ENCODE results near the gene FAM120A. TPM values are rescaled to one million over a fixed set of nuclear protein-coding genes. Genes with fewer than 3 reads are reported as not detected.

The FAM120A gene
- total and polyA plus RNA-seq, 2 donors, result 40.3 to 56.4 TPM

DNA sequence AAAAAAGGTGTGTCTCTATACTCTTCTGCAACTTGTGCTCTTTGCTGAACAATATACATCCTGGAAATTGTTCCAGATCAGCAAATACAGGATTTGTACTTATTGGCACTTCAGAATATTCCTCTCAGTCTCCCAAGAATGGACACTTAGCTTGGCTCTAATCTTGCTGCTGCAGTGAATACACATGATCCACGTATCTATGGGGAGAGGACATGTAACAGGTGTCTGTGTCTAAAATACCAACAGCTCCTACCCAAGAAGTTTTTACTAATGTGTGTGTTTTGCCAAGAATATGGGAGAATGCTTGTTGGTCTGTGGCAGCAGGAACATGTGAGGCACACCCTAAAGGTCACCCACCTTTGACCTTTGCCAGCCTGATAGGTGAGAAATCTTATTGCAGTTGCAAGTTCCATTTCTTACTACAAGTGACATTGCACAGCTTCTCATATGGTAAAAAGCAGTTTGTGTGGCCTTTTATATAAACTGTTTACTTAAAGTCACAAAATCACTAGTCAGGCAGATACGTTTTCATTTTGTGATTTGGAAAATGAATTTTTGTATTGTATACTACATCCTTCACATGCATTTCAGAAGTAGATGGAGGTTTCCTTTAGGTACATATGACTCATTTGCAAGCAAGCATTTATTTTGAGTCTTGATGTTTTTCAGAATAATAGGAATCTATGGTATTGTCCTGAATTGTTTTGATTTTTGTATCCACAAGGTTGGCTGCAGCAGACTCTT lies 160.7 kb downstream of the FAM120A start:
- DNase-seq (ENCODE audit: low read depth in 6 of 9, low spot score in 9 of 9), result no peak
- Histone ChIP-seq H3K27me3 (ENCODE audit: control insufficient read depth in 2 of 2, insufficient read depth in 1 of 2, low read length in 1 of 2) (no peaks in the 10 kb centered on the region), H3K27ac (ENCODE audit: low read depth in 1 of 2, low read length in 1 of 2) (no peak overlapping the region), H3K4me1 (ENCODE audit: control insufficient read depth in 2 of 2, insufficient read depth in 2 of 2, low read length in 2 of 2) (peaks cover 0 to 6% of the 10 kb centered on the region in 2 donors), H3K4me3 (ENCODE audit: low read length in 2 of 2) (no peak overlapping the region), H3K36me3 (ENCODE audit: control insufficient read depth in 2 of 2, insufficient read depth in 2 of 2, low read length in 1 of 2) (peaks cover 0 to 3% of the 10 kb centered on the region in 2 donors), H3K9me3 (ENCODE audit: control insufficient read depth in 2 of 2, insufficient read depth in 1 of 2, low read length in 1 of 2) (peaks cover 0 to 7% of the 10 kb centered on the region in 2 donors)
- WGBS, result 94% methylated on average over 2 of the region's 2 CpGs

DNA sequence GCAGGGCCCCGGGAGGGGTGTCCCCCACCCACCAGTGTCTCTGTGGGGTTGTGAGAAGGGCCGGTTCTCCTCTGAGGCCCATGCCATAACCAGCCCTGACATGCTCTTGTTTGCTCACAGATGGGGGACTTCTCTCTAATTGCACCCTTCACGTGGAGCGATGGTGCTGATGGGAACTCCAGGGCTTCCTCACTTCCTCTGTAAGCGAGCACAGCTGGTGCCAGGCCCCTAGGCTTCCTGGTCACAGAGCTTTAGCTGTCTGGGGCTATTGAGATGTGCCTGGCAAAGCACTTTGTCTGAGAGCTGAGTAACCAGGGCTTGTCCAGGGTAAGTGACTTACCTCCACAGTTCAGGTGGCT lies 161.3 kb downstream of the FAM120A start:
- peaks cover 0 to 3% of the 10 kb centered on the region in 2 donors for H3K36me3 ChIP-seq (ENCODE audit: control insufficient read depth in 2 of 2, insufficient read depth in 2 of 2, low read length in 1 of 2)
- peak overlapping the region in 1 of 2 donors; percentile 18 for H3K27ac ChIP-seq (ENCODE audit: low read depth in 1 of 2, low read length in 1 of 2)
- WGBS, result 47% methylated on average over 5 of the region's 5 CpGs
- no peaks in the 10 kb centered on the region for H3K27me3 ChIP-seq (ENCODE audit: control insufficient read depth in 2 of 2, insufficient read depth in 1 of 2, low read length in 1 of 2)
- H3K9me3 ChIP-seq (ENCODE audit: control insufficient read depth in 2 of 2, insufficient read depth in 1 of 2, low read length in 1 of 2), result peaks cover 0 to 7% of the 10 kb centered on the region in 2 donors
- H3K4me1 ChIP-seq (ENCODE audit: control insufficient read depth in 2 of 2, insufficient read depth in 2 of 2, low read length in 2 of 2), result peaks cover 0 to 6% of the 10 kb centered on the region in 2 donors
- peak in 3 of 9 donors; percentile 14 to 59 (median 41) for DNase-seq (ENCODE audit: low read depth in 6 of 9, low spot score in 9 of 9)
- H3K4me3 ChIP-seq (ENCODE audit: low read length in 2 of 2), result no peak overlapping the region

- Histone ChIP-seq H3K9me3 (ENCODE audit: control insufficient read depth in 2 of 2, insufficient read depth in 1 of 2, low read length in 1 of 2) (peaks cover 0 to 4% of the 10 kb centered on the region in 2 donors), H3K4me1 (ENCODE audit: control insufficient read depth in 2 of 2, insufficient read depth in 2 of 2, low read length in 2 of 2) (peaks cover 0 to 6% of the 10 kb centered on the region in 2 donors), H3K4me3 (ENCODE audit: low read length in 2 of 2) (no peak overlapping the region), H3K27ac (ENCODE audit: low read depth in 1 of 2, low read length in 1 of 2) (peak overlapping the region in 1 of 2 donors; percentile 18), H3K27me3 (ENCODE audit: control insufficient read depth in 2 of 2, insufficient read depth in 1 of 2, low read length in 1 of 2) (no peaks in the 10 kb centered on the region), H3K36me3 (ENCODE audit: control insufficient read depth in 2 of 2, insufficient read depth in 2 of 2, low read length in 1 of 2) (peaks cover 2 to 3% of the 10 kb centered on the region in 2 donors)
- no peak for DNase-seq (ENCODE audit: low read depth in 6 of 9, low spot score in 9 of 9)
- 93% methylated on average over 5 of the region's 5 CpGs for WGBS
Observed at GRCh38 chr9:93613174-93613573, 161.7 kb downstream of the FAM120A start.

- peaks cover 0 to 6% of the 10 kb centered on the region in 2 donors for H3K4me1 ChIP-seq (ENCODE audit: control insufficient read depth in 2 of 2, insufficient read depth in 2 of 2, low read length in 2 of 2)
- WGBS, result 65% methylated on average over 3 of the region's 3 CpGs
- no peaks in the 10 kb centered on the region for H3K27me3 ChIP-seq (ENCODE audit: control insufficient read depth in 2 of 2, insufficient read depth in 1 of 2, low read length in 1 of 2)
- peaks cover 3% of the 10 kb centered on the region in 2 donors for H3K36me3 ChIP-seq (ENCODE audit: control insufficient read depth in 2 of 2, insufficient read depth in 2 of 2, low read length in 1 of 2)
- no peak overlapping the region for H3K4me3 ChIP-seq (ENCODE audit: low read length in 2 of 2)
- no peak overlapping the region for H3K27ac ChIP-seq (ENCODE audit: low read depth in 1 of 2, low read length in 1 of 2)
- H3K9me3 ChIP-seq (ENCODE audit: control insufficient read depth in 2 of 2, insufficient read depth in 1 of 2, low read length in 1 of 2), result peaks cover 0 to 4% of the 10 kb centered on the region in 2 donors
- DNase-seq (ENCODE audit: low read depth in 6 of 9, low spot score in 9 of 9), result no peak
Observed at GRCh38 chr9:93613791-93614190, 162.3 kb downstream of the FAM120A start.

DNA sequence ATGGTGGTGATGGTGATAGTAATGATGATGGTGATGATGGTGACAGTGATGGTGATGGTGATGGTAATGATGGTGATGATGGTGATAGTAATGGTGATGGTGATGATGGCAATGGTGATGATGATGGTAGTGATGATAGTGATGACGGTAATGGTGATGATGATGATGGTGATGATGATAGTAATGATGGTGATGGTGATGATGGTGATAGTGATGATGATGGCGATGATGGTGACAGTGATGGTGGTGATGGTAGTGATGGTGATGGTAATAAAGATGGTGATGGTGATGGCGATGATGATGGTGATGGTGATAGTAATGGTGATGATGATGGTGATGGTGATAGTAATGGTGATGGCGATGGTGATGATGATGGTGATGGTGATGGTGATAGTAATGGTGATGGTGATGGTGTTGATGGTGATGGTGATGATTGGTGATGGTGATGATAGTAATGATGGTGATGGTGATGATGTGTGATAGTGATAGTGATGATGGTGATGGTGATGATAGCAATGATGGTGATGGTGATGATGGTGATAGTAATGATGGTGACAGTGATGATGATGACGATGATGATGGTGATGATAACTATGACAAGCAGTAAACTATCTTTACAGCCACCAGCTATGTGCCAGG lies 163.5 kb downstream of the FAM120A start:
- peaks cover 0 to 6% of the 10 kb centered on the region in 2 donors for H3K4me1 ChIP-seq (ENCODE audit: control insufficient read depth in 2 of 2, insufficient read depth in 2 of 2, low read length in 2 of 2)
- H3K27ac ChIP-seq (ENCODE audit: low read depth in 1 of 2, low read length in 1 of 2), result no peak overlapping the region
- H3K4me3 ChIP-seq (ENCODE audit: low read length in 2 of 2), result no peak overlapping the region
- no peaks in the 10 kb centered on the region for H3K27me3 ChIP-seq (ENCODE audit: control insufficient read depth in 2 of 2, insufficient read depth in 1 of 2, low read length in 1 of 2)
- H3K9me3 ChIP-seq (ENCODE audit: control insufficient read depth in 2 of 2, insufficient read depth in 1 of 2, low read length in 1 of 2), result no peaks in the 10 kb centered on the region
- DNase-seq (ENCODE audit: low read depth in 6 of 9, low spot score in 9 of 9), result no peak
- peaks cover 3% of the 10 kb centered on the region in 2 donors for H3K36me3 ChIP-seq (ENCODE audit: control insufficient read depth in 2 of 2, insufficient read depth in 2 of 2, low read length in 1 of 2)
- 83% methylated on average over 5 of the region's 5 CpGs for WGBS

Other genes starting within 250 kb of the FAM120A start
- 39.0 TPM for gene FAM120AOS, start 1.9 kb downstream of the FAM120A start, total RNA-seq
- 48.3 TPM for gene FAM120AOS, start 1.9 kb downstream of the FAM120A start, polyA plus RNA-seq
- 13.6 TPM for gene PHF2, start 124.9 kb downstream of the FAM120A start, total RNA-seq
- gene PHF2, start 124.9 kb downstream of the FAM120A start, polyA plus RNA-seq, result 26.8 TPM

Measured in thymus (tissue), 11 donors.